ENCODE results near the gene BRPF1.

- TF ChIP-seq CEBPB (IDR thresholded peaks at IDR 0.05) (no peak), REST (IDR thresholded peaks at IDR 0.05; ENCODE audit: low read depth) (no peak), RAD21 (IDR thresholded peaks at IDR 0.05; ENCODE audit: low read depth) (no peak), NFIC (IDR thresholded peaks at IDR 0.05) (no peak), MAX (IDR thresholded peaks at IDR 0.05) (no peak), TAF1 (IDR thresholded peaks at IDR 0.05; ENCODE audit: low read depth) (no peak), CREB1 (IDR thresholded peaks at IDR 0.05; ENCODE audit: low read depth) (no peak), USF1 (IDR thresholded peaks at IDR 0.05) (no peak), TCF12 (IDR thresholded peaks at IDR 0.05; ENCODE audit: low read depth) (no peak)
Observed at GRCh38 chr3:9687514-9687913, 44.0 kb upstream of the BRPF1 start.

Measured in Ishikawa (cell line).